HG03103 (cell line): Measurements from ENCODE around the gene PRR5.

Source experiments
- ATAC-seq: cut with Tn5 transposase; IDR thresholded peaks from one replicate; pipeline ENCODE4 v1.9.1; 2021; ENCODE audit warnings: low read depth; ENCODE audit not compliant: unreplicated experiment

Gene PRR5

GRCh38 chr22:44711690-44712555 lies 9.9 kb downstream of the PRR5 start:
- no peak for ATAC-seq

- ATAC-seq, result no peak
Measured at GRCh38 chr22:44712962-44713361, 11.0 kb downstream of the PRR5 start.

DNA sequence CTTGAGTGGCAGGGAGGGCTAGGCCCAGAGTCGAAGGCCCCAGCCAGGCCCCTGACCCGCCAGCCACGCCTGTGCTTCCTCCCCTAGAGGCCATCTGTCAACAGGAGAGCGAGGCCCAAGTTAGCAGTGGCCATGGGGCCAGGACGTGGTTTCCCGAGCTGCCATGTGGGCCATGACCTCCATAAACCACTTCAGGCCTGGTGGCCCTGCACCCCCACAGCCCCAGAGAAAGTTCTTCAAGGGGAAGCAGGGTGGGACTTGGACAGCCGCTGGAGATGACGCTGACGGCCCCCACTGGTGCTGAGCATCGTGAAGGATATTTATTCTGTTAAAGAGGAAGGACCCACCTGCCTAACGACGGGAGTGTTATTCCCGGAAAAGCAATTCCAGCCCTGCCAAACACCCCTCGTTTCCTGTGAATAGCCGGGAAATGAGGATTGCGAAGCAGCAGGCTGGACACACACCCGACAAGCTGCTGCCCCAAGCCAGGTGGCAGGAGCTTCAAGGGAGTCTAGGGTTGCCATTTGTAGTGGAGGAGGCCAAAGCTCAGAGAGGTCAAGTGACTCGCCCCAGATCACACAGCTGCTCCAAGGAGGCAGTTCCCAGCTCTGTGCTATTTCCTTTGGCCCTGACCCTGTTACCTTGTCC lies 12.8 kb downstream of the PRR5 start:
- no peak for ATAC-seq

GRCh38 chr22:44718418-44718817 lies 16.4 kb downstream of the PRR5 start:
- no peak for ATAC-seq

GRCh38 chr22:44719586-44720368 lies 17.8 kb downstream of the PRR5 start:
- ATAC-seq, result no peak

GRCh38 chr22:44721213-44721612 lies 19.2 kb downstream of the PRR5 start:
- no peak for ATAC-seq

DNA sequence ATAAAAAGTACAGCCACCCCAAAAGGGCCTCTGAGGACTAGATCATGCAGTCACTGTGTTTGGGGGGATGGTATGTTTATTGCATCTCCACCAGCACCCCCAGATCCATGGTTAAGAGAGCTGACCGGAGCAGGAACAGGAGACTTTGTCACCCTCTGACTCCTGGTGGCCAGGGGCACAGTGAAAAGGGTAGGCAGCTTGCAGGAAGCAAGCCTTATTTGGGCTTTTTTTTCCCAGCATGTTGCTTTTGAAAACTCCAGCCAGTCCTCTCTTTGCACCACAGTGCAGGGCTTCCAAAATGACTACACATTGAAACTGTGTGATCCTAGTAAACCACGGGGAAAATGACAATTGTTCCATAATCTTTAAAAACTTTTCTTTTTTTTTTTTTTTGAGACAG lies 20.6 kb downstream of the PRR5 start:
- no peak for ATAC-seq

DNA sequence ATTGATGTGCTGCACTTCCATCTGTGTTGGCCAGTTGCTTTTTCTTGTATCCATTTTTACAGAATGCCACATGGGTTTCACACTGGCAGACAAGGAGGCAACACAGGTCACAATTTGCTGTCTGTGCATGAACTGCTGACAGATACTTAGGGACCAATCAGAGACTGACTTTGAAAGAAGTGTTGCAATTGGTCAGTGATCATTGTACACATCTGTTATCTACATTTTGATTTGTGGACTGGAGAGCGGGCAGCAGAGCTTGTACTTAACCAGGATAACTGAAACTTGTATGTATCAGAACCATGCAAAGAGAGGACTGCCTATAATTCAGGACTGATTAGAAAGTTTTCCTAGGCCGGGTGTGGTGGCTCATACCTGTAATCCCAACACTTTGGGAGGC lies 21.8 kb downstream of the PRR5 start:
- ATAC-seq, result no peak

DNA sequence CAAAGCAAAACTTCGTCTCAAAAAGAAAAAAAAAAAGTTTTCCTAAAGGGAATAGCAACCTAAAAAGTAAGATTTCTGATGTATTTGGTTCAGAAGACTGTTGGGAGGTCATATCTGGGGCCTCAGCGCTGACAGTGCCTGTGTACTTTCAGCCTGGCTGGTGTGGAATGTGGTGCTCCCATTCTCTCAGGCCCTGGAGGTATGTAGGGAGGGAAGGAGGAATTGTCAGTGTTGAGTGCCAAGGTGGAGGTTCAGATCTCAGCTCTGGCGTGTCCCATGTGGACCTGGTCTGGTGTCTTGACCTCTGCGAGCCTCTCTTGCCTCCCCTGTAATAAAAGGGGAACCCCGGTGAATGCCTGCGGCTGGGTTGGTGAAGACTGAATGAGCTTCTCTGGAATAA lies 22.4 kb downstream of the PRR5 start:
- ATAC-seq, result no peak

- ATAC-seq, result no peak
Measured at GRCh38 chr22:44724859-44725258, 22.9 kb downstream of the PRR5 start.

GRCh38 chr22:44726439-44726838 lies 24.4 kb downstream of the PRR5 start:
- no peak for ATAC-seq

GRCh38 chr22:44727148-44727547 lies 25.1 kb downstream of the PRR5 start:
- no peak for ATAC-seq

DNA sequence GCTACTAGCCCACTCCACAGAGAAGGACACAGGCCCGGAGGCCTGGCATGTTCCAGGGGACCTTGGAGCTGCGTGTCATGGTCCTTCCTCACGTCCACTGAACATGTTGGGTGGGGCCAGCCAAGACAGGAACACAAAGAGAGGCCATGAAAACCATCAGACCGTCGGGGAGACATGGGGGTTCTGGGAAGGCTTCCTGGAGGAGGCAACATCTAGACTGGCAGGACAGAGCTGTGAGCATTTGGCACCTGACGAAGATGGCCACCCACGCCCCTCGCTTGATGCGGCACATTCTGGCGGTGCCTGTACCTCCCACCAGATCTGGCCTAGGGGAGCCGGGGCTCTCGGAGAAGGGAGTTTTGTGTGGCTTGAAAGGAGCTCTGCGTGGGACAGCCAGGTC lies 25.7 kb downstream of the PRR5 start:
- no peak for ATAC-seq

GRCh38 chr22:44728761-44729324 lies 26.8 kb downstream of the PRR5 start:
- no peak for ATAC-seq

DNA sequence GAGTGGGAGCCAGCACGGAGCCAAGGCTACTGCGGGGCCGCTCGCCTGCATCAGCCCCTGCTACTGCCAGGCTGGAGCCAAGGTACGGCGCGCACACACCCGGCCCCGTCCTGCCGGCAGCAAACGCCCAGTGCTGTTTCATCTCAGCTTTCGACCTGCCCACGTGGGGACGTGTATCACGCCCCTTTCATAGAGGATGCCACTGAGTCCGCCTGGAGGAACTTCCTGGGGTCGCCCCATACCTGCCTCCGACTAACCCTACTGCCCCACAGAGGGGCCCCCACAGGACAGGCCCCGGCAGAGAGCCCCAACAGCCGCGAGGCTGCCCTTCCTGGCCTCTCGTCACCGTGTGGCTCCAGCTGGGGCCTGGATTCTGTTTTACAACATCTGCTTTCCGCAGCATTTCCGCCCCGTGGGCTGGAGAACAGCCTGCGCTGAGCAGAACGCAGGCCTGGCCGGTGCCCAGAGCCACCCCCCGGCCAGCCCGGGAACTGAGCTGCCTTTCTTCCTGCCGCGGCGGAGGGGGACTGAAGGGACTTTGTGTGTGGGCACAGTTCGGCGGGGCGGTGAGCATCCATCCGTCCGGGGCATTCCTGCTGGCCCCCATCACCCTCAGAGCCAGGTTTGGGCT lies 27.5 kb downstream of the PRR5 start:
- no peak for ATAC-seq

DNA sequence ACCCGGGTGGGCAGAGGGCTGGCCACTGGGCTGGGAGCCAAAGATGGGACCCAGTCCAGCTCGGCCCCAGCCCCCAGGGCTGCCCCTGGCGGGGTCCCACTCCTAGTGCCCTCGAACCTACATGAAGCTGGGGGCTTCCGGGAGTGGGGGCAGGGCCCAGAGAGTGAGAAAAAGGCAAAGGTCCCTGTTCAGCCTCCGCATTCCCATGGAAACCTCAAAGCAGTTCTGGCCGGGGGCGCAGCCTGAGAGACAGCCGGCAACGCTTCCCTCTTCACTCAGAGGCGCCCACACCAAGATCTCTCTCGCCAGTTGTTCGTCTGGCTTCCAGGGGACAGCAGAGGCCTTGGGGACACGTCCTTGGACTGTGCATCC lies 28.0 kb downstream of the PRR5 start:
- no peak for ATAC-seq

GRCh38 chr22:44730490-44731356 lies 28.7 kb downstream of the PRR5 start:
- no peak for ATAC-seq

GRCh38 chr22:44731357-44731970 lies 29.5 kb downstream of the PRR5 start:
- no peak for ATAC-seq

- no peak for ATAC-seq
Measured at GRCh38 chr22:44732017-44732561, 30.1 kb downstream of the PRR5 start.
